CD14-positive monocyte (primary cell): ENCODE data around the gene MLLT3. TPM values are rescaled to one million over a fixed set of nuclear protein-coding genes. Genes with fewer than 3 reads are reported as not detected.

Source experiments
- DNase-seq, 3 donors: peaks; one replicate each; pipeline ENCODE4 v3.0.0-alpha.2; 2011 to 2022
- H2AFZ ChIP-seq: 2 replicates; pipeline ENCODE4 v1.6.0; 2012; ENCODE audit warnings: mild to moderate bottlenecking, low read depth, low read length, inconsistent platforms; ENCODE audit not compliant: insufficient read depth, poor library complexity, severe bottlenecking
- H3K27ac ChIP-seq, 2 donors: 1 replicate in 1 of 2; 2 replicates in 1 of 2; pipeline ENCODE4 v1.5.1; 2012 to 2013; ENCODE audit warnings: low read length in 2 of 2, control low read depth in 1 of 2, inconsistent platforms in 1 of 2, low read depth in 1 of 2, mild to moderate bottlenecking in 1 of 2
- H3K27me3 ChIP-seq, 2 donors: one replicate each; pipeline versions ENCODE4 v1.6.0 to v1.6.1; 2011 to 2013; ENCODE audit warnings: low read length in 2 of 2; ENCODE audit not compliant: control insufficient read depth in 2 of 2, insufficient read depth in 2 of 2
- H3K36me3 ChIP-seq, 2 donors: replicated peaks in 1 of 2; 1 replicate in 1 of 2; 2 replicates in 1 of 2; pipeline versions ENCODE4 v1.5.1 to v1.6.1; 2012 to 2013; ENCODE audit warnings: low read length in 2 of 2, control low read depth in 1 of 2, inconsistent platforms in 1 of 2, mild to moderate bottlenecking in 1 of 2; ENCODE audit not compliant: insufficient read depth in 2 of 2, control insufficient read depth in 1 of 2
- H3K4me1 ChIP-seq, 2 donors: 1 replicate in 1 of 2; 2 replicates in 1 of 2; pipeline versions ENCODE4 v1.5.1 to v1.6.1; 2012 to 2013; ENCODE audit warnings: low read length in 2 of 2, control low read depth in 1 of 2, inconsistent platforms in 1 of 2, mild to moderate bottlenecking in 1 of 2, moderate library complexity in 1 of 2; ENCODE audit not compliant: insufficient read depth in 2 of 2, control insufficient read depth in 1 of 2
- H3K4me2 ChIP-seq: replicated peaks from 2 replicates; pipeline ENCODE3; 2012; ENCODE audit warnings: low read length, moderate library complexity, mild to moderate bottlenecking; ENCODE audit not compliant: poor library complexity, severe bottlenecking; ENCODE audit errors: extremely low read depth
- H3K4me3 ChIP-seq, 3 experiments: fragments of 200-600 bp in 1 of 3; sonication (generic) in 1 of 3; replicated peaks in 1 of 3; 1 replicate in 2 of 3; 2 replicates in 1 of 3; pipeline ENCODE4 v1.5.1; 2011 to 2013; ENCODE audit warnings: low read length in 3 of 3, mild to moderate bottlenecking in 3 of 3, control low read depth in 2 of 3, low read depth in 2 of 3, inconsistent platforms in 1 of 3, moderate library complexity in 1 of 3
- H3K79me2 ChIP-seq: 2 replicates; pipeline ENCODE4 v1.6.0; 2012; ENCODE audit warnings: mild to moderate bottlenecking, control low read depth, inconsistent platforms, low read length, moderate library complexity; ENCODE audit not compliant: insufficient read depth
- H3K9ac ChIP-seq: 2 replicates; pipeline ENCODE4 v1.6.0; 2017; ENCODE audit warnings: low read length, mild to moderate bottlenecking; ENCODE audit not compliant: insufficient read depth, poor library complexity, severe bottlenecking
- H3K9me3 ChIP-seq, 2 donors: replicated peaks in 1 of 2; 1 replicate in 1 of 2; 2 replicates in 1 of 2; pipeline versions ENCODE4 v1.5.1 to v1.6.1; 2012 to 2013; ENCODE audit warnings: low read length in 2 of 2, control low read depth in 1 of 2; ENCODE audit not compliant: control insufficient read depth in 1 of 2, insufficient read depth in 1 of 2
- H4K20me1 ChIP-seq: 2 replicates; pipeline ENCODE4 v1.6.0; 2012; ENCODE audit warnings: mild to moderate bottlenecking, low read length, control low read depth, moderate library complexity; ENCODE audit not compliant: insufficient read depth
- H3K27ac Mint-ChIP-seq, 7 donors: one replicate each; pipeline ENCODE4 v1.8.0; 2020; ENCODE audit warnings: mild to moderate bottlenecking in 7 of 7, mixed read lengths in 7 of 7, moderate library complexity in 6 of 7, inconsistent platforms in 2 of 7
- H3K27me3 Mint-ChIP-seq, 3 donors: one replicate each; pipeline ENCODE4 v1.8.0; 2021 to 2022; ENCODE audit warnings: low read depth in 3 of 3, mild to moderate bottlenecking in 3 of 3, mixed read lengths in 3 of 3, moderate library complexity in 3 of 3, inconsistent platforms in 1 of 3
- H3K36me3 Mint-ChIP-seq, 2 donors: one replicate each; pipeline ENCODE4 v1.8.0; 2020; ENCODE audit warnings: mixed read lengths in 2 of 2, inconsistent platforms in 1 of 2, mild to moderate bottlenecking in 1 of 2
- H3K4me1 Mint-ChIP-seq: one replicate; pipeline ENCODE4 v1.8.0; 2020; ENCODE audit warnings: mild to moderate bottlenecking, mixed read lengths
- H3K4me3 Mint-ChIP-seq, 2 donors: one replicate each; pipeline ENCODE4 v1.8.0; 2020; ENCODE audit warnings: mild to moderate bottlenecking in 2 of 2, mixed read lengths in 2 of 2, moderate library complexity in 1 of 2
- H3K9me3 Mint-ChIP-seq, 7 donors: one replicate each; pipeline ENCODE4 v1.8.0; 2020 to 2022; ENCODE audit warnings: mixed read lengths in 7 of 7, mild to moderate bottlenecking in 6 of 7, moderate library complexity in 6 of 7, inconsistent platforms in 2 of 7
- whole genome bisulfite sequencing: methylation state at CpG from one replicate; pipeline ENCODE4 v1.1.5; 2013; ENCODE audit warnings: missing lambda C conversion rate; ENCODE audit not compliant: insufficient coverage; 5-methylcytosine and 5-hydroxymethylcytosine counted together
- intact Hi-C, 2 donors: fragments of 100-400 bp; cut with micrococcal nuclease; formaldehyde crosslinking; loops; one replicate each; pipeline versions ENCODE4 v1.15.0 to v1.15.1; 2023
- polyA plus RNA-seq, 3 donors: library from polyadenylated mRNA; depleted of rRNA in 1 of 3; unstranded in 2 of 3; stranded (reverse) in 1 of 3; fragments of 300-500 nt in 2 of 3; fragments of >200 nt in 1 of 3; fragmentation: Illumina TruSeq in 2 of 3; gene quantifications; 1 replicate in 2 of 3; 2 replicates in 1 of 3; pipeline ENCODE4 v1.2.3, GENCODE V29; 2012 to 2021
- TF ChIP-seq, protein P1 (sequence below): fragments of 200-600 bp; IDR thresholded peaks from one replicate; pipeline ENCODE4 v1.8.0; 2022; ENCODE audit warnings: antibody characterized with exemption, mild to moderate bottlenecking

Gene MLLT3
- polyA plus RNA-seq, 3 donors = 0.81 to 2.3 (median 1.5) TPM

DNA sequence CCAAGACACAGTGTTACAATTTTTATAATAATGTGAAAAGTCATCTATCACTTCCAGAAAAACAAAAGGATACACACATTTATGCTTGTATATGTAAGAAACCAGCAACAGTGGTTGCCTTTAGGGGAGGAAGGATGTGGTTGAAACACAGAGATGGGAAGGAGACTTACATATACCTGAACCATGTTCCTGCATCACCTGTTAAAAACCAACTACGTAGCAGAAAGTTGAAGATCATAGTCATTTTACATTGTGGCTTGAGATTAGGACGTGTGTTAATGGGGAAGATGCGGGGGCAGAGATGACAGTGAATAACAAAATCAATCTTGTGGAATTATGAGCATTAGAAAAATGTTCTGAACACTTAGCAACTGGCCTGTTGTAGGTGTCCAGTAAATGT is 307.3 kb downstream of the MLLT3 start:
- H3K79me2 ChIP-seq = no peaks in the 10 kb centered on the region
- H2AFZ ChIP-seq = no peak overlapping the region
- H3K4me3 ChIP-seq = no peak overlapping the region
- H3K27ac ChIP-seq = no peak overlapping the region
- Mint-ChIP-seq H3K27me3 (no peaks in the 10 kb centered on the region), H3K36me3 (no peaks in the 10 kb centered on the region), H3K9me3 (peaks cover 0 to 3% (median 0%) of the 10 kb centered on the region in 7 donors), H3K4me3 (no peak overlapping the region), H3K4me1 (no peaks in the 10 kb centered on the region), H3K27ac (no peak overlapping the region)
- H3K27me3 ChIP-seq = no peaks in the 10 kb centered on the region
- no peaks in the 10 kb centered on the region for H4K20me1 ChIP-seq
- no peak overlapping the region for H3K4me2 ChIP-seq
- H3K9ac ChIP-seq = no peak overlapping the region
- no peak for DNase-seq
- intact Hi-C loops = no loop called here
- no peaks in the 10 kb centered on the region for H3K4me1 ChIP-seq
- TF ChIP-seq, protein P1, sequence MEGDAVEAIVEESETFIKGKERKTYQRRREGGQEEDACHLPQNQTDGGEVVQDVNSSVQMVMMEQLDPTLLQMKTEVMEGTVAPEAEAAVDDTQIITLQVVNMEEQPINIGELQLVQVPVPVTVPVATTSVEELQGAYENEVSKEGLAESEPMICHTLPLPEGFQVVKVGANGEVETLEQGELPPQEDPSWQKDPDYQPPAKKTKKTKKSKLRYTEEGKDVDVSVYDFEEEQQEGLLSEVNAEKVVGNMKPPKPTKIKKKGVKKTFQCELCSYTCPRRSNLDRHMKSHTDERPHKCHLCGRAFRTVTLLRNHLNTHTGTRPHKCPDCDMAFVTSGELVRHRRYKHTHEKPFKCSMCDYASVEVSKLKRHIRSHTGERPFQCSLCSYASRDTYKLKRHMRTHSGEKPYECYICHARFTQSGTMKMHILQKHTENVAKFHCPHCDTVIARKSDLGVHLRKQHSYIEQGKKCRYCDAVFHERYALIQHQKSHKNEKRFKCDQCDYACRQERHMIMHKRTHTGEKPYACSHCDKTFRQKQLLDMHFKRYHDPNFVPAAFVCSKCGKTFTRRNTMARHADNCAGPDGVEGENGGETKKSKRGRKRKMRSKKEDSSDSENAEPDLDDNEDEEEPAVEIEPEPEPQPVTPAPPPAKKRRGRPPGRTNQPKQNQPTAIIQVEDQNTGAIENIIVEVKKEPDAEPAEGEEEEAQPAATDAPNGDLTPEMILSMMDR = no peak
- WGBS = no CpG with 5 or more reads among the region's 3 CpGs
- no peaks in the 10 kb centered on the region for H3K36me3 ChIP-seq
- no peaks in the 10 kb centered on the region for H3K9me3 ChIP-seq

DNA sequence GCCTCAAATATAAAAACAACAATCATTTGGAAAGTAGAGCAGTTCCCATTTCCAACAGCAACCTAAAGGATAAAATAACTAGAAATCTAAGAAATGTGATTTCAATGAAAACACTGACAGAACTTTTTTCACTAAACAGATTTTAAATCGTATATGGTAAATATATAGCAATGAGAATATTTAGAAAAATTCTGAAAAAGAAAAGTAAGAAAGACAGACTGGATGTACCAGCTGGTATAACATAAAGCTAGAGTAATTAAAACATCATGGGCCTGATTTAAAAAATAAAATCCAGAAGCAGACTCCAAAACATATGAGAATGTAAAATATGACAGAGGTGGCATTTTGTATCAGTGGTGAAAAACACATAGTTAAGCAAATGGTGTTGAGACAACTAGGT is 308.9 kb downstream of the MLLT3 start:
- no peaks in the 10 kb centered on the region for H3K4me1 ChIP-seq
- H3K36me3 ChIP-seq = no peaks in the 10 kb centered on the region
- H3K9ac ChIP-seq = no peak overlapping the region
- no peak overlapping the region for H3K4me3 Mint-ChIP-seq
- H3K36me3 Mint-ChIP-seq = no peaks in the 10 kb centered on the region
- no peaks in the 10 kb centered on the region for H3K79me2 ChIP-seq
- no peaks in the 10 kb centered on the region for H4K20me1 ChIP-seq
- no peak overlapping the region for H3K4me2 ChIP-seq
- no peak for DNase-seq
- WGBS = no CpG with 5 or more reads among the region's 1 CpG
- no peak overlapping the region for H3K27ac ChIP-seq
- no peak overlapping the region for H3K27ac Mint-ChIP-seq
- H3K27me3 Mint-ChIP-seq = peaks cover 0 to 2% (median 0%) of the 10 kb centered on the region in 3 donors
- H3K27me3 ChIP-seq = no peaks in the 10 kb centered on the region
- intact Hi-C loops = no loop called here
- no peaks in the 10 kb centered on the region for H3K4me1 Mint-ChIP-seq
- no peaks in the 10 kb centered on the region for H3K9me3 ChIP-seq
- no peak overlapping the region for H3K4me3 ChIP-seq
- H2AFZ ChIP-seq = no peak overlapping the region
- H3K9me3 Mint-ChIP-seq = peaks cover 0 to 3% (median 0%) of the 10 kb centered on the region in 7 donors
- TF ChIP-seq, protein P1 = no peak
